Colonic mucosa (tissue), 4 donors: Measurements from ENCODE around the gene SLC26A4. TPM values are rescaled to one million over a fixed set of nuclear protein-coding genes. Genes with fewer than 3 reads are reported as not detected.
A peak's percentile ranks its signal among the peaks of the same experiment; 100 is the strongest.

Source experiments
- DNase-seq: peaks from one replicate; pipeline ENCODE4 v3.0.0-alpha.2; 2020
- H3K27ac ChIP-seq: fragments of 200-600 bp; one replicate; pipeline ENCODE4 v1.8.0; 2021
- H3K27me3 ChIP-seq: fragments of 200-600 bp; one replicate; pipeline ENCODE4 v1.8.0; 2021
- H3K36me3 ChIP-seq: fragments of 200-600 bp; one replicate; pipeline ENCODE4 v1.8.0; 2021
- H3K4me1 ChIP-seq: fragments of 200-600 bp; one replicate; pipeline ENCODE4 v1.8.0; 2021; ENCODE audit warnings: mild to moderate bottlenecking
- H3K4me3 ChIP-seq: fragments of 200-600 bp; one replicate; pipeline ENCODE4 v1.8.0; 2021
- H3K9ac ChIP-seq, 2 donors: one replicate each; pipeline ENCODE4 v1.7.0; 2013; ENCODE audit warnings: control low read depth in 2 of 2, low read depth in 2 of 2, low read length in 2 of 2
- H3K9me3 ChIP-seq: fragments of 200-600 bp; one replicate; pipeline ENCODE4 v1.8.0; 2021
- intact Hi-C: fragments of 100-400 bp; cut with DNase I; formaldehyde crosslinking; loops from one replicate; pipeline ENCODE4 v1.14.1; 2022
- total RNA-seq, 2 donors: library from RNA; stranded (reverse); fragmentation: NEBNext Ultra II Directional in 1 of 2; extraction: Animal tissue kit (Norgen Biotek cat#: 25700) in 1 of 2; gene quantifications; one replicate each; pipeline ENCODE4 v1.2.1, GENCODE V29; 2021
- TF ChIP-seq, protein P1 (sequence below): fragments of 200-600 bp; IDR thresholded peaks from one replicate; pipeline ENCODE4 v1.8.0; 2022; ENCODE audit warnings: antibody characterized with exemption, mild to moderate bottlenecking
- donor health status: healthy.
- donor health status: DM: no; HTN: no; CAD: no.
- donor health status: DM: no; HTN: no; CAD: no.

The SLC26A4 gene
- under 1 TPM; 0.32 to 0.59 TPM for total RNA-seq

DNA sequence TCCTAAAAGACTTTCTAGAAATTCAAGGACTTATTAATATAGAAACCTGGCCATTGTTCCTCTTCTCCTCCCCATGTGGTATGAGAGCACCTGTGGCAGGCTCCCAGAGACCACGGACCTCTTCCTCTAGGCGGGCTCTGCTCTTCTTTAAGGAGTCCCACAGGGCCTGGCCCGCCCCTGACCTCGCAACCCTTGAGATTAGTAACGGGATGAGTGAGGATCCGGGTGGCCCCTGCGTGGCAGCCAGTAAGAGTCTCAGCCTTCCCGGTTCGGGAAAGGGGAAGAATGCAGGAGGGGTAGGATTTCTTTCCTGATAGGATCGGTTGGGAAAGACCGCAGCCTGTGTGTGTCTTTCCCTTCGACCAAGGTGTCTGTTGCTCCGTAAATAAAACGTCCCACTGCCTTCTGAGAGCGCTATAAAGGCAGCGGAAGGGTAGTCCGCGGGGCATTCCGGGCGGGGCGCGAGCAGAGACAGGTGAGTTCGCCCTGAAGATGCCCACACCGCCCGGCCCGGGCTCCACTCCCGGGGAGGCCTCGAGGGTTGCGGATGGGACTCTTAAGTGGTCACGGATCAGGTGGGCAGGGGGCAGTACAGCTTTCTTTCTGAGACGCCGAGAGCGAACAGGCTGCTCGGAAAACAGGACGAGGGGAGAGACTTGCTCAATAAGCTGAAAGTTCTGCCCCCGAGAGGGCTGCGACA lies at the start of gene SLC26A4:
TSS of gene SLC26A4 (plus strand) at position 448 of the 700 bp plus-strand sequence. CDS start 814 bp downstream, outside the sequence.
- TF ChIP-seq, protein P1, sequence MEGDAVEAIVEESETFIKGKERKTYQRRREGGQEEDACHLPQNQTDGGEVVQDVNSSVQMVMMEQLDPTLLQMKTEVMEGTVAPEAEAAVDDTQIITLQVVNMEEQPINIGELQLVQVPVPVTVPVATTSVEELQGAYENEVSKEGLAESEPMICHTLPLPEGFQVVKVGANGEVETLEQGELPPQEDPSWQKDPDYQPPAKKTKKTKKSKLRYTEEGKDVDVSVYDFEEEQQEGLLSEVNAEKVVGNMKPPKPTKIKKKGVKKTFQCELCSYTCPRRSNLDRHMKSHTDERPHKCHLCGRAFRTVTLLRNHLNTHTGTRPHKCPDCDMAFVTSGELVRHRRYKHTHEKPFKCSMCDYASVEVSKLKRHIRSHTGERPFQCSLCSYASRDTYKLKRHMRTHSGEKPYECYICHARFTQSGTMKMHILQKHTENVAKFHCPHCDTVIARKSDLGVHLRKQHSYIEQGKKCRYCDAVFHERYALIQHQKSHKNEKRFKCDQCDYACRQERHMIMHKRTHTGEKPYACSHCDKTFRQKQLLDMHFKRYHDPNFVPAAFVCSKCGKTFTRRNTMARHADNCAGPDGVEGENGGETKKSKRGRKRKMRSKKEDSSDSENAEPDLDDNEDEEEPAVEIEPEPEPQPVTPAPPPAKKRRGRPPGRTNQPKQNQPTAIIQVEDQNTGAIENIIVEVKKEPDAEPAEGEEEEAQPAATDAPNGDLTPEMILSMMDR: no peak

DNA sequence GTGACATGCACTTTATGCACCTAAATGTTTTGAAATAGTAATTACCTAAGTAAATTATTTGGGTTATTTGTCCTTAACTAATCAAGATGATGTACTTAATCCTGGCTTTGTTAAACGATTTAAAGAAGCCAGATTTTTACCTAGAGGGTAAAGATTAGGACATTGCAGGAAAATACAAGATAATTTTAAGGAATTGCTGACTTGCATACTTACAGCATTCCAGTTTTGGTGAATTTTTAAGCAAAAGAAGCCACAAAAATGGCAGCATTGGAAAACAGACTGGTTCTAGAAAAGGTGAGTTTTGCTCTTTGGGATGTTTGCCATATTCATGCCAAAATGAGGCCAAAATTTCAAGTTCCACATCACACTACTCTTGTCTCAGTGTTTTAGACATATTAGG lies 47.2 kb upstream of the SLC26A4 start:
- intact Hi-C loops: no loop called here
- TF ChIP-seq, protein P1: no peak
- H3K4me3 ChIP-seq: no peak overlapping the region
- no peak overlapping the region for H3K27ac ChIP-seq
- no peak for DNase-seq
- no peaks in the 10 kb centered on the region for H3K4me1 ChIP-seq
- no peaks in the 10 kb centered on the region for H3K9me3 ChIP-seq
- no peaks in the 10 kb centered on the region for H3K36me3 ChIP-seq
- no peak overlapping the region for H3K9ac ChIP-seq
- no peaks in the 10 kb centered on the region for H3K27me3 ChIP-seq

More for the DNA sequence above, at the start of gene SLC26A4:
- H3K27ac ChIP-seq: no peak within 1 kb of the TSS
- H3K4me1 ChIP-seq: peaks cover 8% of the 10 kb centered on the region
- no peaks in the 10 kb centered on the region for H3K9me3 ChIP-seq
- no peak for DNase-seq
- peaks cover 26% of the 10 kb centered on the region for H3K27me3 ChIP-seq
- intact Hi-C loops: no loop called here
- H3K9ac ChIP-seq: no peak within 1 kb of the TSS
- peak within 1 kb of the TSS; percentile 41 for H3K4me3 ChIP-seq
- no peaks in the 10 kb centered on the region for H3K36me3 ChIP-seq

DNA sequence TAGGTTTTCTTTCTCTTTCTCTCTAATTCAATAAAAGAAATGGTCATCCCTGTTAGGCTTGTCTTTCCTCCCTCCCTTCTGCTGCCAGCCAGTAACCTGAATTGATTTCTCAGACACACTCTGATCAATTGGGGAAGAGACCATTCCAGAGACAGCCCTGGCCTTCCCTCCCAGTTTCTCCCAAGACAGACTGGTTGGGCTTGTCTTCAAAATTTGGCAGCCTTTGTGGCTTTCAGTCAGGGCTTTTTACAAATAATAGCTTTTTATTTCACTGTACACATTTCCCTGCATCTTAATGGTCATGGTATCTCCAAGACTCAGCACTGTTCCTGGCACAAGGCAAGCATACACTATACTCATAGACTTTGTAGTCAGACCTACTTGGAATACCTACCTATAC lies 46.7 kb upstream of the SLC26A4 start:
- H3K36me3 ChIP-seq: no peaks in the 10 kb centered on the region
- no peaks in the 10 kb centered on the region for H3K4me1 ChIP-seq
- TF ChIP-seq, protein P1: no peak
- no peak for DNase-seq
- no peak overlapping the region for H3K4me3 ChIP-seq
- no peaks in the 10 kb centered on the region for H3K9me3 ChIP-seq
- no peak overlapping the region for H3K27ac ChIP-seq
- H3K9ac ChIP-seq: no peak overlapping the region
- no peaks in the 10 kb centered on the region for H3K27me3 ChIP-seq
- intact Hi-C loops: no loop called here

DNA sequence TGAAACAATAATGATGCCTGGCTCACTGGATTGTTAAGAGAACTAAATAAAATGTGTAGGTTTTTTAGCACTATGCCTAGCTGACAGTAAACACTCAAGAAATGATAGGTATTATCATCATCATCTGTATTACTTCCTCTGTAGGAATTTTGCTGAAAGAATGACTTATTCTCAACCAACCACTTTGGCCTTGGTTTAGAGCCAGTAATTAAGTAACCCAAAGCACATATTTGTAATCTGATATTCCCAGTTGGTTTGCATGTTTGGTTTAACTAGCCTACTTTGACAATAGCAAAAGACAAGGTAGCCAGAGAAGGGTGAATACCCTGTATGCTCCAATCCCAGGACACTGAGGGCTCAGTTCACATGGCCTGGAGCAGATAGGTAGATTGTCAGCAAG lies 46.2 kb upstream of the SLC26A4 start:
- no peaks in the 10 kb centered on the region for H3K9me3 ChIP-seq
- no peaks in the 10 kb centered on the region for H3K36me3 ChIP-seq
- no peak overlapping the region for H3K9ac ChIP-seq
- intact Hi-C loops: no loop called here
- TF ChIP-seq, protein P1: no peak
- H3K27ac ChIP-seq: no peak overlapping the region
- DNase-seq: no peak
- no peak overlapping the region for H3K4me3 ChIP-seq
- H3K27me3 ChIP-seq: no peaks in the 10 kb centered on the region
- no peaks in the 10 kb centered on the region for H3K4me1 ChIP-seq

DNA sequence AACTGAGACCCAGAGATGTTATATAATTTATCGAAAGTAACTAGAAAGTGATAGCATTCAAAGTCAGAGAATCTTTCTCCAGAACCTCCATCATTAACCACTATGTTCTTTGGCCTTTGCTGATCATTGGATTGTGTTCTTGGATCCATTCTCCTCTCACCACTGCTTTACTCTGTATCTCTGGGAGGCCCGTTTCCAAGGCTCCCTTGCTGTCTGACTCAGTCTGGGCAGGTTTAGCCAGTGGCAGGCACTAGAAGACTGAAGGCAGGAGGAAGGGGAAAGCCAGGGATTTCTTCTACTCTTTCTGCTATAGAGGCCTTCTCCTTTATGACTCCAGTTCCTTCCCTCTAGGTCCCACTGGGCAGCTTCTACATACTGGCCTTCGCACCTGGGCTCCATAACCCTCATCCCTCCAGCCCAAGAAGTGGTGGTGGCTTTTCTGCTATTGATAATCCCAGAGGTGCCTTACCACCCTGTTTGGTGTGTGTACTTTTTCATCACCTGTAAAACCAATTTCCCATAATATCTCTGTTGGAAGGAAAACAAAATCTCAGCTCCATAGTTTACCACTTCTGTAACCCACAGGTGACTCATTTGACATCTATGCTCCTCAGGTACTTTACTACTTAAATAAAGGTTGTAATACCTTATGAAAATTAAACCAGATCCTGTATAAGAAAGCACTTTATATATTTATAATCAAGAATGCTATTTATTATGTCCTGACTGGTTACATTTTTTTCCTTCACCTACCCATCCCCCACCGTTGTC lies 44.5 kb upstream of the SLC26A4 start:
- H3K4me1 ChIP-seq: no peaks in the 10 kb centered on the region
- H3K9ac ChIP-seq: no peak overlapping the region
- H3K27me3 ChIP-seq: no peaks in the 10 kb centered on the region
- intact Hi-C loops: no loop called here
- H3K36me3 ChIP-seq: no peaks in the 10 kb centered on the region
- no peak for DNase-seq
- no peaks in the 10 kb centered on the region for H3K9me3 ChIP-seq
- no peak overlapping the region for H3K27ac ChIP-seq
- TF ChIP-seq, protein P1: no peak
- H3K4me3 ChIP-seq: no peak overlapping the region
